NB4 (cell line): Measurements from ENCODE around the gene GLO1.

Experiments
- MYC ChIP-seq: IDR thresholded peaks from 2 replicates; pipeline ENCODE4 v1.6.1; 2011; ENCODE audit warnings: low read depth, low read length
- POLR2A ChIP-seq: IDR thresholded peaks from 2 replicates; pipeline ENCODE4 v1.6.1; 2011; ENCODE audit warnings: mild to moderate bottlenecking; ENCODE audit not compliant: insufficient read length; ENCODE audit errors: extremely low read depth
- TF ChIP-seq, protein P1 (sequence below): IDR thresholded peaks from one replicate; pipeline ENCODE4 v1.5.1; 2012; ENCODE audit warnings: low read depth, low read length
- TF ChIP-seq, protein P2 (sequence below): IDR thresholded peaks from 2 replicates; pipeline ENCODE4 v1.6.1; 2011; ENCODE audit warnings: low read depth, low read length

DNA sequence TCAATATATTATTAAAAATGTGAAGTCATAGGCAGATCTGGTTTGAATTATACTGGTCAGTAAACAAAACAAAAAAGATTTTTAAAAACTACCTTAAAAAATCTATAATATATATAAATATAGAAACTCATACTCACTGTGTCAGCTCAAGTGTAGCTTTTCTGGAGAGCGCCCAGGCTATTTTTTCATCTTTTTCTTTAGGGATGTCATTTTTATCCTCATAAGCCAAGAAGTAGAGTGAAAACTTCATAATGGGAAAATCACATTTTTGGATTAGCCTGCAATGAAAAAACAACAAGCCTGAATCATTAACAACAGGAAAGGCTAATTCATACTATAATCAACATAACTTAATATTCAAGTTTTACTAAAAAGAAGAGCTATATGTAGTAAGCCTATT is 18.7 kb downstream of the GLO1 start:
- TF ChIP-seq, protein P1, sequence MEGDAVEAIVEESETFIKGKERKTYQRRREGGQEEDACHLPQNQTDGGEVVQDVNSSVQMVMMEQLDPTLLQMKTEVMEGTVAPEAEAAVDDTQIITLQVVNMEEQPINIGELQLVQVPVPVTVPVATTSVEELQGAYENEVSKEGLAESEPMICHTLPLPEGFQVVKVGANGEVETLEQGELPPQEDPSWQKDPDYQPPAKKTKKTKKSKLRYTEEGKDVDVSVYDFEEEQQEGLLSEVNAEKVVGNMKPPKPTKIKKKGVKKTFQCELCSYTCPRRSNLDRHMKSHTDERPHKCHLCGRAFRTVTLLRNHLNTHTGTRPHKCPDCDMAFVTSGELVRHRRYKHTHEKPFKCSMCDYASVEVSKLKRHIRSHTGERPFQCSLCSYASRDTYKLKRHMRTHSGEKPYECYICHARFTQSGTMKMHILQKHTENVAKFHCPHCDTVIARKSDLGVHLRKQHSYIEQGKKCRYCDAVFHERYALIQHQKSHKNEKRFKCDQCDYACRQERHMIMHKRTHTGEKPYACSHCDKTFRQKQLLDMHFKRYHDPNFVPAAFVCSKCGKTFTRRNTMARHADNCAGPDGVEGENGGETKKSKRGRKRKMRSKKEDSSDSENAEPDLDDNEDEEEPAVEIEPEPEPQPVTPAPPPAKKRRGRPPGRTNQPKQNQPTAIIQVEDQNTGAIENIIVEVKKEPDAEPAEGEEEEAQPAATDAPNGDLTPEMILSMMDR: no peak
- TF ChIP-seq POLR2A (no peak), MYC (no peak)
- TF ChIP-seq, protein P2, sequence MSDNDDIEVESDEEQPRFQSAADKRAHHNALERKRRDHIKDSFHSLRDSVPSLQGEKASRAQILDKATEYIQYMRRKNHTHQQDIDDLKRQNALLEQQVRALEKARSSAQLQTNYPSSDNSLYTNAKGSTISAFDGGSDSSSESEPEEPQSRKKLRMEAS: no peak
